ENCODE results near the gene NHP2.
A peak's percentile ranks its signal among the peaks of the same experiment; 100 is the strongest.
"Not testable (repeated sequence)": the region's sequence is repeated elsewhere in the genome, so short reads cannot be mapped to it uniquely, and the experiment has no call there.

Gene NHP2

DNA sequence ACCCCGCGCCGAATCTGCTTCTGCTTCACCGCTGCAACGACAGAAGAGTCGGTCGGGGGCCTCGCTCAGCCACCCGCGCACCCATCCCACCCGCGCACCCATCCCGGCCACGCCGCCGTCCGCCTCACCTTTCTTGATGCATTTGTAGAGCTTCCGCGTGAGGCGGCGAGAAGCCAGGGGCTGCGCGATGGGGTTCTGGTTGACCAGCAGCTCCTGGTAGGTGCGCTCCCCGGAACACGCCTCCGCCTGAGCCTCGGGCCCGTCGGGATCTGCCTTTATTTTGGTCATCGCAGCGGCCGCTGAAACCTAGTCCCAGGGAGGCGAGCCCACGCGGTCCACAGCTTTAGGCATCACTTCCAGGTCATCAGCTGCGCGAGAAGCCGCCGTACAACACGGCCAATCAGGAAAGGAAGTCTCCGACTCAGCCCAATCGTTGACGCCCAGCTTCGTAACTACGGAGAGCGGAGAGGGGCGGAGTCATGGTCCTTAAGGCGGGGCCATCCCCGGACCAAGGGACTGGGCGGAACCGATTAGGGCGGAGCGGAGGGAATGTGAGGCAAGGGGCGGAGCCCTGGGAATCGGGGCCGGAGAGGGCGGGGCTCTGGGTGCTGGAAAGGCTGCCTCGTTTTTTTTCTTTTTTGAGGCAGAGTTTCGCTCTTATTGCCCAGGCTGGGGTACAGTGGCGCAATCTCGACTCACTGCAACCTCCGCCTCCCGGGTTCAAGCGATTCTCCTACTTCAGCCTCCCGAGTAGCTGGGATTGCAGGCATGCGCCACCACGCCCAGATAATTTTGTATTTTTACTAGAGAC is at the start of gene NHP2:
NHP2 (minus strand) TSS at position 356 of the 811 bp plus-strand sequence; CDS start at position 288, 68 bp downstream.
- TF ChIP-seq, protein P1, sequence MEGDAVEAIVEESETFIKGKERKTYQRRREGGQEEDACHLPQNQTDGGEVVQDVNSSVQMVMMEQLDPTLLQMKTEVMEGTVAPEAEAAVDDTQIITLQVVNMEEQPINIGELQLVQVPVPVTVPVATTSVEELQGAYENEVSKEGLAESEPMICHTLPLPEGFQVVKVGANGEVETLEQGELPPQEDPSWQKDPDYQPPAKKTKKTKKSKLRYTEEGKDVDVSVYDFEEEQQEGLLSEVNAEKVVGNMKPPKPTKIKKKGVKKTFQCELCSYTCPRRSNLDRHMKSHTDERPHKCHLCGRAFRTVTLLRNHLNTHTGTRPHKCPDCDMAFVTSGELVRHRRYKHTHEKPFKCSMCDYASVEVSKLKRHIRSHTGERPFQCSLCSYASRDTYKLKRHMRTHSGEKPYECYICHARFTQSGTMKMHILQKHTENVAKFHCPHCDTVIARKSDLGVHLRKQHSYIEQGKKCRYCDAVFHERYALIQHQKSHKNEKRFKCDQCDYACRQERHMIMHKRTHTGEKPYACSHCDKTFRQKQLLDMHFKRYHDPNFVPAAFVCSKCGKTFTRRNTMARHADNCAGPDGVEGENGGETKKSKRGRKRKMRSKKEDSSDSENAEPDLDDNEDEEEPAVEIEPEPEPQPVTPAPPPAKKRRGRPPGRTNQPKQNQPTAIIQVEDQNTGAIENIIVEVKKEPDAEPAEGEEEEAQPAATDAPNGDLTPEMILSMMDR (conservative IDR thresholded peaks at IDR 0.05; ENCODE audit: control insufficient read depth, insufficient read depth, low read depth, low read length), result no peak
- peak; percentile 99 for DNase-seq (ENCODE audit: low read depth)

DNA sequence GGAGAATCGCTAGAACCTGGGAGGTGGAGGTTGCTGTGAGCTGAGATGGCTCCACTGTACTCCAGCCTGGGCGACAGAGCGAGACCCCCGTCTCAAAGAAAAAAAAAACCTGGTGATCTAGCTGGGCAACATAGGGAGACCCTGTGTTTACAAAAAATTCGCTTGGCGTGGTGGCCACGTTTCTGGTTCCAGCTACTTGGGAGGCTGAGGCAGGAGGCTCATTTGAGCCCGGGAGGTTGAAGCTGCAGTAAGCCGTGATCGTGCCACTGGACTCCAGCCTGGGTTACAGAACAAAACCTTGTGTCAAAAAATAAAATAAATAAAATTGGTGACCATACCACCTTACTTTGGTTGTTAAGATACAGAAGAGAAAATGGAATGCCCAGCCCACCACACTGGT is 48.9 kb upstream of the NHP2 start:
- TF ChIP-seq, protein P1 (conservative IDR thresholded peaks at IDR 0.05; ENCODE audit: control insufficient read depth, insufficient read depth, low read depth, low read length), result no peak
- no peak for DNase-seq (ENCODE audit: low read depth)
- no peak overlapping the region for H3K4me3 ChIP-seq (ENCODE audit: control insufficient read depth, low read depth, low read length)

More for the DNA sequence above, at the start of gene NHP2:
- H3K4me3 ChIP-seq (ENCODE audit: control insufficient read depth, low read depth, low read length), result peak within 1 kb of the TSS; percentile 97

DNA sequence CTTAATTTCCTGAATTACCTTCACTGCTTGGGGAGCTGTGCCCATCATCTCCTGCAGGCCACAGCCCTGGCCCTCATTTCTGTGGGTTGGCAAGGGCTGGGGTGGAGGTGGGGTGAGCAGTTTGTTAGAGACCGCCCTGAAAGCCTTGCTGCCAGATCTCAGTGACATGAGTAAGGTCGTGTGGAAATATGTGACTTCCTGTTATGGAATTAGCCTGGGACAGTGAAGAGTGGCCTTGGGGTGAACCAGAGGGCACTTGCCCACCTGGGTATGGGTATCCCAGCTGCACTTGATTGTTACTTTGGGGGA is 48.2 kb upstream of the NHP2 start:
- no peak overlapping the region for H3K4me3 ChIP-seq (ENCODE audit: control insufficient read depth, low read depth, low read length)
- no peak for DNase-seq (ENCODE audit: low read depth)
- TF ChIP-seq, protein P1 (conservative IDR thresholded peaks at IDR 0.05; ENCODE audit: control insufficient read depth, insufficient read depth, low read depth, low read length), result no peak

DNA sequence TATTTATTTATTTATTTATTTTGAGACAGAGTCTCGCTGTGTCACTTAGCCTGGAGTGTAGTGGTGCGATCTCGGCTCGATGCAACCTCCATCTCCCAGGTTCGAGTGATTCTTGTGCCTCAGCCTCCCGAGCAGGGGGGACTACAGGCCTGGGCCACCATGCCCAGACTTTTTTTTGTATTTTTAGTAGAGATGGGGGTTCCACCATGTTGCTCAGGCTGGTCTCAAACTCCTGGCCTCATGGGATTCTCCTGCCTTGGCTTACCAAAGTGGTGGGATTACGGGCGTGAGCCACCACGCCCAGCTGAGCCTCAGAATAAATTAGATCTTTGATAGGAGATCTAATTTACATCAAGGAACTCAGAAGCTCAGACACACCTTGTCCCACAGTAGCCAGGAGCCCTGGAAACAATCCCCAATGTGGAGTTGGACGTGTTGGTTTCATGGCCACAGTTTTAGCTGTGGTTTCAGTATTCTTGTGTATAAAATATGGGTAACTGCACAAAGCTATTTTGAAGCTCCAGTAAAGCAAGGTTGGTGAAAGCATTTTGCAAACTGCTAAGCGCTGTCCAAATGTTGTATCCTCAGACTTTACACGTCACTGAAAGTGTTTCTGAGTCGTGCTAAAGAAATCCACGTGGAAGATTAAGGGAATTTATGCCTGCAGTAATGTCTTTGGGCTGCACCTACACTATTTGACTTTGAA is 47.7 kb upstream of the NHP2 start:
- TF ChIP-seq, protein P1 (conservative IDR thresholded peaks at IDR 0.05; ENCODE audit: control insufficient read depth, insufficient read depth, low read depth, low read length), result no peak
- H3K4me3 ChIP-seq (ENCODE audit: control insufficient read depth, low read depth, low read length), result no peak overlapping the region
- DNase-seq (ENCODE audit: low read depth), result no peak

DNA sequence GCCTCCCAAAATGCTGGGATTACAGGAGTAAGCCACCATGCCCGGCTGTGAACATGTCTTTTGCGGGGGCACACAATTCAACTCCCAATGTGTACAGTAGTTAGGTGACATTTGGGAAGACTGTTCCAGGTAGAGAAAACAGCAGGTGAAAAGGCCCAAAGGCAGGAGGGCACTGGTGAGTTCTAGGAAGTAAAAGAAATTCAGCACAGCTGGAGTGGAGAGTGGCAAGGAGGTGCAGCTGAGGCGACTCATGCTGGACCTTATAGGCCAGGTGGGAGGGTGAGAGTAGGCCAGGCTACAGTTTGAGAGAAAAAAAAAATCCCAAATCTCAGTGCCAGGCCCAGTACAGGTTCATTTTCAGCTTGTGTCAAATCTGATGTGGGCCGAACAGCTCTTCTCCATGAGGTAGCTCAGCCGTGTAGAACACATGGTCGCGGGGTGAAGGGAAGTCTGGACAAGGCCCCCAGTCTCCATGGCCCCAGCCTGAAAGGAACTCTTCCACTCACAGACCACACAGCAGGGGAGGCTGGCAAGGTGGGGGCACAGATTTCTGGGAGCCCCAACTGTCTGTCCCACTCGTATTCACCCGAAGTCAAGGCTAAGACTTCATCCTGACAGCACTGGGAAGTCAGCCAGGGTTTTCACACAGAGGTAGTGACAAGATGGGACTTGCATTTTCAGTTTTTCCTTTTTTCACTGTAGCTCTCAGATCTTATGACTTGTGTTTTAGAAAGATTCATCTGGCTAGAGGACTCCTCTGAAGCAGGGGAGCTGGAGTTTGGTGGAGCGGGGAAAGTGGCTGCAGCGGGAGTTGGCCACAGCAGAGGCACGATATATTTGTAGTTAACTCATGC is 46.1 kb upstream of the NHP2 start:
- DNase-seq (ENCODE audit: low read depth), result no peak
- TF ChIP-seq, protein P1 (conservative IDR thresholded peaks at IDR 0.05; ENCODE audit: control insufficient read depth, insufficient read depth, low read depth, low read length), result no peak
- no peak overlapping the region for H3K4me3 ChIP-seq (ENCODE audit: control insufficient read depth, low read depth, low read length)

DNA sequence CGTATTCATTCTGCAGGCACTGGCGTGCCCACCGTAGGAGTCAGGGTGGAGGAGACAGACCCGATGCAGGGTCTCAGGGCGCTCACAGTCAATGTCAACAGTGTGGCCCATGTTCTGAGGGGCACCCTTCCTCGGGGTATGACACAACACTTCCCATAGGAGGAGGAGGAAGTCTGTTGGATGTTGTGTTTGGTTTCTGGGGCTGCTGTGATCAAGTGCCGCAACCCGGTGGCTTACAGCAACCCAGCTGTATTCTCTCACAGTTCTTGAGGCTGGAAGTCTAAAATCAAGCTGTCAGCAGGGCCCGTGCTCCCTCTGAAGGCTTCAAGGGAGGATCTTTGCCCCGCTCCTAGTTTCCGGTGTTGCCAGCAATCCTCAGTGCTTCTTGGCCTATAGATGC is 45.0 kb upstream of the NHP2 start:
- DNase-seq (ENCODE audit: low read depth), result no peak
- no peak overlapping the region for H3K4me3 ChIP-seq (ENCODE audit: control insufficient read depth, low read depth, low read length)
- TF ChIP-seq, protein P1 (conservative IDR thresholded peaks at IDR 0.05; ENCODE audit: control insufficient read depth, insufficient read depth, low read depth, low read length), result no peak

DNA sequence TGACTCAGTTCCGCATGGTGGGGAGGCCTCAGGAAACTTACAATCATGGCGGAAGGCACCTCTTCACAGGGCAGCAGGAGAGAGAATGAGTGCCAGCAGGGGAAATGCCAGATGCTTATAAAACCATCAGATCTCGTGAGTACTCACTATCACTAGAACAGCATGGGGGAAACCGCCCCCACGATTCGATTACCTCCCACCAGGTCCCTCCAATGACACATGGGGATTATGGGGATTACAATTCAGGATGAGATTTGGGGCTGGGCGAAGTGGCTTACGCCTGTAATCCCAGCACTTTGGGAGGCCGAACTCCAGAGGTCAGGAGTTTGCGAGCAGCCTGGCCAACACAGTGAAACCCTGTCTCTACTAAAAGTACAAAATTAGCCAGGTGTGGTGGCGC is 44.5 kb upstream of the NHP2 start:
- H3K4me3 ChIP-seq (ENCODE audit: control insufficient read depth, low read depth, low read length); DNase-seq (ENCODE audit: low read depth): not testable (repeated sequence)

Measured in fibroblast of mammary gland (primary cell).